Peyer's patch (tissue), 4 donors: ENCODE data around the gene TNFSF18.

Source experiments
- CTCF ChIP-seq, 6 experiments: fragments of 450-650 bp in 4 of 6; fragments of 200-600 bp in 2 of 6; sonication (generic) in 1 of 6; IDR thresholded peaks; one replicate each; pipeline ENCODE4 v1.5.1; 2017 to 2019; ENCODE audit warnings: antibody characterized with exemption in 6 of 6, mild to moderate bottlenecking in 3 of 6, moderate library complexity in 1 of 6
- POLR2A ChIP-seq, 2 donors: fragments of 450-650 bp; IDR thresholded peaks; one replicate each; pipeline ENCODE4 v1.5.1; 2017; ENCODE audit warnings: antibody characterized with exemption in 2 of 2, mild to moderate bottlenecking in 2 of 2, moderate library complexity in 2 of 2

GRCh38 chr1:172991674-172992400 is 58.9 kb downstream of the TNFSF18 start:
- no peak for TF ChIP-seq POLR2A (IDR thresholded peaks at IDR 0.05)
- no peak for TF ChIP-seq CTCF (IDR thresholded peaks at IDR 0.05)
